Thyroid gland (tissue), 4 donors: ENCODE data around the gene CBLN1. TPM values are rescaled to one million over a fixed set of nuclear protein-coding genes. Genes with fewer than 3 reads are reported as not detected.

ENCODE experiments used
- DNase-seq, 2 donors: peaks; one replicate each; pipeline ENCODE4 v3.0.0-alpha.2; 2019
- H3K27ac ChIP-seq, 3 donors: fragments of 200-600 bp; sonication (generic); 1 replicate in 2 of 3; 2 replicates in 1 of 3; pipeline ENCODE4 v1.5.1; 2016 to 2019; ENCODE audit warnings: mild to moderate bottlenecking in 1 of 3, moderate library complexity in 1 of 3
- H3K27me3 ChIP-seq: fragments of 200-600 bp; sonication (generic); one replicate; pipeline ENCODE4 v1.5.1; 2019
- H3K36me3 ChIP-seq, 2 donors: fragments of 200-600 bp; sonication (generic); one replicate each; pipeline ENCODE4 v1.5.1; 2016 to 2019
- H3K4me1 ChIP-seq, 2 donors: fragments of 200-600 bp; sonication (generic); one replicate each; pipeline ENCODE4 v1.5.1; 2017 to 2019
- H3K4me3 ChIP-seq, 3 donors: fragments of 200-600 bp; sonication (generic); replicated peaks in 1 of 3; 1 replicate in 2 of 3; 2 replicates in 1 of 3; pipeline ENCODE4 v1.5.1; 2016; ENCODE audit warnings: mild to moderate bottlenecking in 1 of 3
- H3K9me3 ChIP-seq: fragments of 200-600 bp; sonication (generic); one replicate; pipeline ENCODE4 v1.5.1; 2017
- POLR2A ChIP-seq, 2 donors: fragments of 450-650 bp; IDR thresholded peaks; one replicate each; pipeline ENCODE4 v1.6.1; 2017; ENCODE audit warnings: antibody characterized with exemption in 2 of 2, mild to moderate bottlenecking in 2 of 2, moderate library complexity in 1 of 2
- WGBS, 2 donors: methylation state at CpG; one replicate each; pipeline ENCODE4 v1.1.5; 2017; 5-methylcytosine and 5-hydroxymethylcytosine counted together
- intact Hi-C: fragments of 100-400 bp; cut with DNase I; formaldehyde crosslinking; loops from one replicate; pipeline ENCODE4 v1.15.1; 2023
- total RNA-seq, 4 donors: library from RNA; depleted of rRNA; stranded (reverse); fragments of >200 nt; gene quantifications; one replicate each; pipeline ENCODE4 v1.2.3, GENCODE V29; 2016
- TF ChIP-seq, protein P1 (sequence below), 6 experiments: fragments of 200-600 bp in 3 of 6; fragments of 450-650 bp in 3 of 6; sonication (generic) in 3 of 6; IDR thresholded peaks; one replicate each; pipeline ENCODE4 v1.5.1; 2016 to 2019; ENCODE audit warnings: antibody characterized with exemption in 6 of 6, mild to moderate bottlenecking in 2 of 6, inconsistent platforms in 1 of 6, moderate library complexity in 1 of 6

CBLN1 gene
- total RNA-seq, 4 donors from 2014 or later: 1.0 TPM; not detected in 3

DNA sequence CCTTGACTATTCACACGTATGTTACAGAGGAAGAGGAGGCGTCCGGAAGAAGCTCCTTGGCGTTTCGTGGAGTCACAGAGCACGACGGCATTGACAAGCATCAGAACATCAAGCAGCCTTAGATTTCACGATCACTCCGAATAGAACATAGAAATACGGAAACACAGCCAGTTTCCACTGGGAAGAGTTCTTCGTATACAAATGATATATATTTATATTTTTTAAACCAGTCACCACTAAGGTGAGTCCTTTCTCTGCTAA, 3.1 kb downstream of the CBLN1 start:
- Histone ChIP-seq H3K4me3 (no peak overlapping the region), H3K9me3 (no peaks in the 10 kb centered on the region), H3K4me1 (peaks cover 9 to 52% of the 10 kb centered on the region in 2 donors), H3K27me3 (peaks cover 49% of the 10 kb centered on the region), H3K36me3 (no peaks in the 10 kb centered on the region), H3K27ac (no peak overlapping the region)
- no peak for TF ChIP-seq POLR2A (IDR thresholded peaks at IDR 0.05)
- TF ChIP-seq, protein P1, sequence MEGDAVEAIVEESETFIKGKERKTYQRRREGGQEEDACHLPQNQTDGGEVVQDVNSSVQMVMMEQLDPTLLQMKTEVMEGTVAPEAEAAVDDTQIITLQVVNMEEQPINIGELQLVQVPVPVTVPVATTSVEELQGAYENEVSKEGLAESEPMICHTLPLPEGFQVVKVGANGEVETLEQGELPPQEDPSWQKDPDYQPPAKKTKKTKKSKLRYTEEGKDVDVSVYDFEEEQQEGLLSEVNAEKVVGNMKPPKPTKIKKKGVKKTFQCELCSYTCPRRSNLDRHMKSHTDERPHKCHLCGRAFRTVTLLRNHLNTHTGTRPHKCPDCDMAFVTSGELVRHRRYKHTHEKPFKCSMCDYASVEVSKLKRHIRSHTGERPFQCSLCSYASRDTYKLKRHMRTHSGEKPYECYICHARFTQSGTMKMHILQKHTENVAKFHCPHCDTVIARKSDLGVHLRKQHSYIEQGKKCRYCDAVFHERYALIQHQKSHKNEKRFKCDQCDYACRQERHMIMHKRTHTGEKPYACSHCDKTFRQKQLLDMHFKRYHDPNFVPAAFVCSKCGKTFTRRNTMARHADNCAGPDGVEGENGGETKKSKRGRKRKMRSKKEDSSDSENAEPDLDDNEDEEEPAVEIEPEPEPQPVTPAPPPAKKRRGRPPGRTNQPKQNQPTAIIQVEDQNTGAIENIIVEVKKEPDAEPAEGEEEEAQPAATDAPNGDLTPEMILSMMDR (IDR thresholded peaks at IDR 0.05): no peak
- intact Hi-C loops: no loop called here
- WGBS, 2 donors: 18 to 21% methylated on average over 11 of the region's 11 CpGs
- no peak for DNase-seq

DNA sequence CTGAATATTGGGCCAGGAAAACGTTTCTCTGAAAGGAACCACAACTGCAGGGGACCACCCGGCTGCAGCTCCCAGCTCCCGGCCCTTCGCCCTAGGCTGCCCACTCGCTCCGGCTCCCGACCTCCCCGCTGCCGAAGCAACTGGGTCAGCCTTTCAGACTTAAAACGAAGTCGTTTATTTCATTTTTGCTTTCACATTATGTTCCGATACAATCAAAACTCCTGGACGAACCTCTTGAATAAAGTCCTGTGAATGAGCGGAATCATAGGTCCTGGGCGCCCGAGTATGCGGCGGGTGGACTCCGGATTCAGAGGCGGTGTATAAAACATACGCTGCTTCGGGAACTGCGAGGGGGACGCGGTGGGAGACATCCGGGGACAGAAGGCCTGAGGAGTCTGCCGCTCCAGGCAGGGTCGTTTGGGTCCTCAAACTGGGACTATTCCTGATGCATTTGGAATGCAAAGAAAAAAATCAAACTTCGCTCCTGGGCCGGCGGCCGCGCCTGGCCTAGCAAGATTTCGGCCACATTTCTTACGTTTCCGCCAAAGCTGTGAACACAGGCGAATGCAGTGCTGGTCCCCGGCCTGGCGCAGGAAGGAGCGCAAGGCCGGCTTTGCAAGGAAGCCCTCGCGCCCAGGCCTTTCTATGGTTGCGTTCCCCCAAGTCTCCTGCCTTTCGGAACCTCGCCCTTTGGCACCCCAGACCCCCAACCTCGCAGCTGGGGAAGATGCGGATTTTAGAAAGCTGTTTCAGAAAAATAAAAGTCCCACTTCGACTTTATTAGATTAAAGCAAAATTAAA, 3.7 kb downstream of the CBLN1 start:
- intact Hi-C loops: no loop called here
- H3K4me1 ChIP-seq: peaks cover 4 to 47% of the 10 kb centered on the region in 2 donors
- peaks cover 52% of the 10 kb centered on the region for H3K27me3 ChIP-seq
- 7% methylated on average over 42 to 49 of the region's 49 CpGs for WGBS, 2 donors
- DNase-seq: no peak
- no peak overlapping the region for H3K4me3 ChIP-seq
- no peaks in the 10 kb centered on the region for H3K36me3 ChIP-seq
- no peak overlapping the region for H3K27ac ChIP-seq
- TF ChIP-seq POLR2A (IDR thresholded peaks at IDR 0.05): no peak
- TF ChIP-seq, protein P1 (IDR thresholded peaks at IDR 0.05): no peak
- H3K9me3 ChIP-seq: no peaks in the 10 kb centered on the region

DNA sequence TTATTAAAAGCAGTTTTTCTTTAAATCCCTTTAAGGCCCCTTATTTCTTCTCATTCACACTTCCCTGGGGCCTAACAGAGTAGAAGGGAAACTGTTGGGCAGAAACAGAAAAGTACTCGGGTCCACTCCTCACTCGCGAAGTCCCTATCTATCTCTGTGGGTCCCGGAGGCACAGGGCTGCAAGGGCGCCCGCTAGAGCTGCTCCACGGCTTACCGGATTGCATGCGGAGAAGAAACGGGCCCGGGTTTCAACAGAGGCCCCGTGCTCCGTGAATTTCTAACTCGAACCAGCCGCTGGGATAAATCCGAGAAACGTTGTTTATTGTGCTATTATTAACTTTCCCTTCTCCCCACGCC, 4.3 kb downstream of the CBLN1 start:
- WGBS, 2 donors: 5 to 6% methylated on average over 18 of the region's 18 CpGs
- intact Hi-C loops: no loop called here
- Histone ChIP-seq H3K36me3 (no peaks in the 10 kb centered on the region), H3K27me3 (peaks cover 57% of the 10 kb centered on the region), H3K9me3 (no peaks in the 10 kb centered on the region), H3K4me3 (no peak overlapping the region), H3K4me1 (peaks cover 0 to 41% of the 10 kb centered on the region in 2 donors), H3K27ac (no peak overlapping the region)
- TF ChIP-seq, protein P1 (IDR thresholded peaks at IDR 0.05): no peak
- TF ChIP-seq POLR2A (IDR thresholded peaks at IDR 0.05): no peak
- DNase-seq: no peak

DNA sequence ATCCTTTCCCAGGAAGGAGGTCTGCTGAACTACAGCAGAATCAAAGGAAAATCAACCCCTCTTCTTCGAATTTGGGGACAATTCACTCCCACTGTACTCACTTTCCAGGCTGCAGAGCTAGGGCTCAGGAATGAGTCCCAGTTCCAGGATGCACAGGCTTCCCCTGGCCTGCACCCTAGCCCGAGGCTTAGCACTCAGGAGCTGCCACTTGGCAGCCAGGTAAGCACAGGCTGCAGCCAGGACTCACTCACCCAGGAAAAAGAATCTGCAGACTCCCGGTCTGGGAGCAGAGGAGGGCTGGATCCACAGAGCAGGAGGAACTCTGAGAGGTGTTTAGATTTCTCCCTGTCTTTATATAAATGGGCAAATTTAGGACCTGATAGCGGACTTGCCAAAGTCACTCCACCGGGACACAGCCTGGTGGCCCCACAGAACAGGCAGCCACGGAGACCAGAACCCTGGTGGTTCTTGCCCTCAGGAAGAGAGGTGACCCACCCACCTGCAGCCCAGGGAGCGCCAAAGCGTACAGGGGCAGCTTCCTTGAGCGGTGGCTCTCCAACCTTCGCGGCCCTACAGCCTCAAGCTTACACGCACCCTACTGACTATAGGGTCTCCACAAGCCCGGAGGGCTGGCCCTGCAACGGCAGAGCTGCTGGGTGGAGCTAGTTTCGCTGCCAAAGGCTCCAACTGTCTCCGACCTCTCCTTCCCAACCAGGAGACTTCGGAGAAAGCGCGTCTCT, 4.8 kb downstream of the CBLN1 start:
- H3K27me3 ChIP-seq: peaks cover 57% of the 10 kb centered on the region
- no peak overlapping the region for H3K4me3 ChIP-seq
- intact Hi-C loops: no loop called here
- peak in 1 of 2 donors; percentile 41 for DNase-seq
- TF ChIP-seq, protein P1 (IDR thresholded peaks at IDR 0.05): no peak
- TF ChIP-seq POLR2A (IDR thresholded peaks at IDR 0.05): no peak
- H3K27ac ChIP-seq: no peak overlapping the region
- H3K4me1 ChIP-seq: peaks cover 0 to 41% of the 10 kb centered on the region in 2 donors
- no peaks in the 10 kb centered on the region for H3K9me3 ChIP-seq
- H3K36me3 ChIP-seq: no peaks in the 10 kb centered on the region
- WGBS, 2 donors: 5 to 12% methylated on average over 16 to 17 of the region's 19 CpGs

DNA sequence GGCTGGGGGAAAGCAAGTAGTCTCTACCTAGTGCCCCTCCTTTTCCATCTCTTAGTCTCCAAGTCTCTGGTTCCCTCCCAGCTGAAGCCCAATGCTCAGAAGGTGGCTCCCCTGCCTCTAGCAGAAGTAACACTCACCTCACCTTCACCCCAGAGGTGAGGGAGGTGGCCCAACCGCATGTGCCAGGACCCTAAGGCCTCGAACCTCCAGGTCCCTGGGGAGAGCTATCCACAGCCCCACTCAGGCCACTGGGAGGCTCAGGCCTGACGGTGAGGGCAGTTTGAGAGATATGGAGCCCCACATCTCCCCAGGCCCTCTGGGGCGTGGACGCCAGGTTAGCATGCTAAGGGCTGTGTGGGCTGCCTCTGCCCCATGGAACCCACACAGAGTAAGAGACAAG, 5.8 kb downstream of the CBLN1 start:
- Histone ChIP-seq H3K36me3 (no peaks in the 10 kb centered on the region), H3K27me3 (peaks cover 57% of the 10 kb centered on the region), H3K9me3 (no peaks in the 10 kb centered on the region), H3K4me3 (no peak overlapping the region), H3K4me1 (peaks cover 0 to 33% of the 10 kb centered on the region in 2 donors), H3K27ac (no peak overlapping the region)
- TF ChIP-seq POLR2A (IDR thresholded peaks at IDR 0.05): no peak
- TF ChIP-seq, protein P1 (IDR thresholded peaks at IDR 0.05): no peak
- intact Hi-C loops: no loop called here
- 15 to 41% methylated on average over 3 of the region's 5 CpGs for WGBS, 2 donors
- no peak for DNase-seq
